ENCODE data around the gene HOXA13.

The HOXA13 gene

GRCh38 chr7:27157702-27158431 lies 42.0 kb downstream of the HOXA13 start:
- Mint-ChIP-seq H3K27me3 (peaks cover 66% of the 10 kb centered on the region), H3K27ac (peak overlapping the region; percentile 61), H3K4me1 (peaks cover 50% of the 10 kb centered on the region), H3K9me3 (no peaks in the 10 kb centered on the region), H3K4me3 (no peak overlapping the region), H3K36me3 (peaks cover 3% of the 10 kb centered on the region)

- Mint-ChIP-seq H3K4me1 (peaks cover 50% of the 10 kb centered on the region), H3K36me3 (peaks cover 3% of the 10 kb centered on the region), H3K27me3 (peaks cover 64% of the 10 kb centered on the region), H3K27ac (peak overlapping the region; percentile 61), H3K9me3 (no peaks in the 10 kb centered on the region), H3K4me3 (no peak overlapping the region)
Observed at GRCh38 chr7:27156916-27157701, 42.8 kb downstream of the HOXA13 start.

GRCh38 chr7:27156508-27156898 lies 43.4 kb downstream of the HOXA13 start, which contains the start of gene HOXA7:
TSS of gene HOXA7 (minus strand) at chr7:27156675. CDS start at chr7:27156545, 130 bp downstream.
- Mint-ChIP-seq H3K27me3 (peaks cover 70% of the 10 kb centered on the region), H3K4me1 (peaks cover 56% of the 10 kb centered on the region), H3K27ac (peak within 1 kb of the TSS; percentile 79)

GRCh38 chr7:27155816-27156507 lies 43.9 kb downstream of the HOXA13 start:
- Mint-ChIP-seq H3K36me3 (peaks cover 3% of the 10 kb centered on the region), H3K9me3 (no peaks in the 10 kb centered on the region), H3K4me1 (peaks cover 59% of the 10 kb centered on the region), H3K4me3 (peak overlapping the region; percentile 70), H3K27ac (peak overlapping the region; percentile 79), H3K27me3 (peaks cover 71% of the 10 kb centered on the region)

More at GRCh38 chr7:27156508-27156898, 43.4 kb downstream of the HOXA13 start, which contains the start of gene HOXA7:
- Mint-ChIP-seq H3K4me3 (peak within 1 kb of the TSS; percentile 70), H3K36me3 (peaks cover 3% of the 10 kb centered on the region), H3K9me3 (no peaks in the 10 kb centered on the region)

- H3K4me1 Mint-ChIP-seq: peaks cover 65% of the 10 kb centered on the region
- H3K4me3 Mint-ChIP-seq: peak overlapping the region; percentile 80
- peak overlapping the region; percentile 79 for H3K27ac Mint-ChIP-seq
Observed at GRCh38 chr7:27154901-27155815, 44.7 kb downstream of the HOXA13 start.

GRCh38 chr7:27154369-27154768 lies 45.5 kb downstream of the HOXA13 start:
- Mint-ChIP-seq H3K4me3 (peak overlapping the region; percentile 80), H3K4me1 (peaks cover 60% of the 10 kb centered on the region), H3K36me3 (peaks cover 3% of the 10 kb centered on the region), H3K27ac (no peak overlapping the region), H3K27me3 (peaks cover 75% of the 10 kb centered on the region), H3K9me3 (no peaks in the 10 kb centered on the region)

More at GRCh38 chr7:27154901-27155815, 44.7 kb downstream of the HOXA13 start:
- Mint-ChIP-seq H3K27me3 (peaks cover 75% of the 10 kb centered on the region), H3K36me3 (peaks cover 3% of the 10 kb centered on the region), H3K9me3 (no peaks in the 10 kb centered on the region)

- Mint-ChIP-seq H3K4me1 (peaks cover 58% of the 10 kb centered on the region), H3K36me3 (peaks cover 3% of the 10 kb centered on the region), H3K27me3 (peaks cover 71% of the 10 kb centered on the region), H3K9me3 (no peaks in the 10 kb centered on the region), H3K4me3 (peak overlapping the region; percentile 33), H3K27ac (peak overlapping the region; percentile 72)
Observed at GRCh38 chr7:27153526-27153925, 46.4 kb downstream of the HOXA13 start.

- peaks cover 59% of the 10 kb centered on the region for H3K4me1 Mint-ChIP-seq
- H3K27ac Mint-ChIP-seq: no peak overlapping the region
- no peaks in the 10 kb centered on the region for H3K9me3 Mint-ChIP-seq
- no peak overlapping the region for H3K4me3 Mint-ChIP-seq
- H3K27me3 Mint-ChIP-seq: peaks cover 72% of the 10 kb centered on the region
- peaks cover 3% of the 10 kb centered on the region for H3K36me3 Mint-ChIP-seq
Observed at GRCh38 chr7:27152816-27153442, 47.0 kb downstream of the HOXA13 start.

- peaks cover 57% of the 10 kb centered on the region for H3K4me1 Mint-ChIP-seq
- peaks cover 3% of the 10 kb centered on the region for H3K36me3 Mint-ChIP-seq
- peaks cover 67% of the 10 kb centered on the region for H3K27me3 Mint-ChIP-seq
- H3K9me3 Mint-ChIP-seq: no peaks in the 10 kb centered on the region
- peak within 1 kb of the TSS; percentile 91 for H3K27ac Mint-ChIP-seq
- H3K4me3 Mint-ChIP-seq: peak within 1 kb of the TSS; percentile 80
Observed at GRCh38 chr7:27151931-27152815, 47.7 kb downstream of the HOXA13 start, which contains the start of gene HOXA3. TSS of gene HOXA3 (minus strand) at chr7:27152583. CDS start at chr7:27110640, 41,943 bp downstream.

GRCh38 chr7:27151341-27151930 lies 48.5 kb downstream of the HOXA13 start:
- Mint-ChIP-seq H3K4me1 (peaks cover 56% of the 10 kb centered on the region), H3K9me3 (no peaks in the 10 kb centered on the region), H3K36me3 (peaks cover 3% of the 10 kb centered on the region), H3K4me3 (peak overlapping the region; percentile 80), H3K27ac (peak overlapping the region; percentile 91), H3K27me3 (peaks cover 69% of the 10 kb centered on the region)

- Mint-ChIP-seq H3K4me1 (peaks cover 50% of the 10 kb centered on the region), H3K27ac (no peak overlapping the region), H3K9me3 (no peaks in the 10 kb centered on the region)
Observed at GRCh38 chr7:27150568-27151340, 49.1 kb downstream of the HOXA13 start.

GRCh38 chr7:27149842-27150567 lies 49.9 kb downstream of the HOXA13 start:
- Mint-ChIP-seq H3K27me3 (peaks cover 69% of the 10 kb centered on the region), H3K4me3 (no peak overlapping the region), H3K27ac (no peak overlapping the region), H3K4me1 (peaks cover 43% of the 10 kb centered on the region), H3K9me3 (no peaks in the 10 kb centered on the region), H3K36me3 (peaks cover 3% of the 10 kb centered on the region)

More at GRCh38 chr7:27150568-27151340, 49.1 kb downstream of the HOXA13 start:
- Mint-ChIP-seq H3K4me3 (peak overlapping the region; percentile 80), H3K27me3 (peaks cover 72% of the 10 kb centered on the region), H3K36me3 (peaks cover 3% of the 10 kb centered on the region)
